Breast epithelium (tissue), 3 donors: Measurements from ENCODE around the gene C3orf70.

ENCODE experiments used
- POLR2AphosphoS5 ChIP-seq, 3 donors: sonication (generic); formaldehyde crosslinking; IDR thresholded peaks; one replicate each; pipeline ENCODE4 v1.6.1; 2017; ENCODE audit warnings: antibody characterized with exemption in 3 of 3
- TF ChIP-seq, protein P1 (sequence below), 3 donors: fragments of 450-650 bp; IDR thresholded peaks; one replicate each; pipeline ENCODE4 v1.5.1; 2016 to 2017; ENCODE audit warnings: antibody characterized with exemption in 3 of 3, mild to moderate bottlenecking in 3 of 3, moderate library complexity in 3 of 3

GRCh38 chr3:185089751-185090150 lies 63.1 kb downstream of the C3orf70 start:
- TF ChIP-seq, protein P1, sequence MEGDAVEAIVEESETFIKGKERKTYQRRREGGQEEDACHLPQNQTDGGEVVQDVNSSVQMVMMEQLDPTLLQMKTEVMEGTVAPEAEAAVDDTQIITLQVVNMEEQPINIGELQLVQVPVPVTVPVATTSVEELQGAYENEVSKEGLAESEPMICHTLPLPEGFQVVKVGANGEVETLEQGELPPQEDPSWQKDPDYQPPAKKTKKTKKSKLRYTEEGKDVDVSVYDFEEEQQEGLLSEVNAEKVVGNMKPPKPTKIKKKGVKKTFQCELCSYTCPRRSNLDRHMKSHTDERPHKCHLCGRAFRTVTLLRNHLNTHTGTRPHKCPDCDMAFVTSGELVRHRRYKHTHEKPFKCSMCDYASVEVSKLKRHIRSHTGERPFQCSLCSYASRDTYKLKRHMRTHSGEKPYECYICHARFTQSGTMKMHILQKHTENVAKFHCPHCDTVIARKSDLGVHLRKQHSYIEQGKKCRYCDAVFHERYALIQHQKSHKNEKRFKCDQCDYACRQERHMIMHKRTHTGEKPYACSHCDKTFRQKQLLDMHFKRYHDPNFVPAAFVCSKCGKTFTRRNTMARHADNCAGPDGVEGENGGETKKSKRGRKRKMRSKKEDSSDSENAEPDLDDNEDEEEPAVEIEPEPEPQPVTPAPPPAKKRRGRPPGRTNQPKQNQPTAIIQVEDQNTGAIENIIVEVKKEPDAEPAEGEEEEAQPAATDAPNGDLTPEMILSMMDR (IDR thresholded peaks at IDR 0.05) = no peak
- no peak for TF ChIP-seq POLR2AphosphoS5 (IDR thresholded peaks at IDR 0.05)
